Measurements from ENCODE around the gene RFNG.
A peak's percentile ranks its signal among the peaks of the same experiment; 100 is the strongest.

Gene RFNG

GRCh38 chr17:82096709-82097183 lies 45.1 kb upstream of the RFNG start:
- Histone ChIP-seq H3K36me3 (ENCODE audit: control insufficient read depth in 1 of 2, insufficient read depth in 2 of 2, low read length in 2 of 2) (peaks cover 43% of the 10 kb centered on the region in 2 experiments), H2BK12ac (ENCODE audit: low read length) (no peak overlapping the region), H3K14ac (ENCODE audit: low read length) (peak overlapping the region; percentile 81), H3K4me1 (ENCODE audit: control insufficient read depth in 1 of 2, insufficient read depth in 2 of 2, low read length in 2 of 2) (peaks cover 30 to 40% of the 10 kb centered on the region in 2 experiments), H2AK5ac (ENCODE audit: low read length) (peak overlapping the region; percentile 44), H2BK120ac (ENCODE audit: insufficient read depth, low read length, poor library complexity) (no peak overlapping the region), H3K9me3 (ENCODE audit: insufficient read depth, low read depth, low read length) (peaks cover 5% of the 10 kb centered on the region), H3K4me2 (ENCODE audit: low read length) (peak overlapping the region; percentile 95), H3K23ac (ENCODE audit: low read length) (no peak overlapping the region), H4K12ac (ENCODE audit: low read depth, low read length) (no peak overlapping the region), H4K8ac (ENCODE audit: low read depth, low read length) (no peak overlapping the region), H3K79me1 (ENCODE audit: low read length) (peaks cover 27% of the 10 kb centered on the region), H3K27me3 (ENCODE audit: insufficient read depth, low read length) (no peaks in the 10 kb centered on the region), H3K27ac (ENCODE audit: low read depth, low read length) (peak overlapping the region; percentile 87), H4K91ac (ENCODE audit: low read depth, low read length) (peak overlapping the region; percentile 81), H3K4ac (ENCODE audit: low read depth, low read length) (peak overlapping the region; percentile 92), H3K9ac (ENCODE audit: low read length) (peak overlapping the region; percentile 91), H3K4me3 (ENCODE audit: low read depth, low read length) (peak overlapping the region; percentile 88), H3K79me2 (ENCODE audit: control insufficient read depth, insufficient read depth, low read length, poor library complexity) (peaks cover 31% of the 10 kb centered on the region), H2AFZ (ENCODE audit: insufficient read depth, low read length, poor library complexity) (no peak overlapping the region), H2BK5ac (ENCODE audit: low read depth, low read length, poor library complexity) (peak overlapping the region; percentile 93), H3K18ac (ENCODE audit: low read length) (peak overlapping the region; percentile 82)
- WGBS (ENCODE audit: extremely low coverage, insufficient coverage, insufficient read length): no CpG with 5 or more reads among the region's 8 CpGs
- DNase-seq: no peak

- Histone ChIP-seq H3K9me3 (ENCODE audit: insufficient read depth, low read depth, low read length) (peaks cover 5% of the 10 kb centered on the region), H3K27me3 (ENCODE audit: insufficient read depth, low read length) (no peaks in the 10 kb centered on the region), H4K12ac (ENCODE audit: low read depth, low read length) (no peak overlapping the region), H3K4me1 (ENCODE audit: control insufficient read depth in 1 of 2, insufficient read depth in 2 of 2, low read length in 2 of 2) (peaks cover 30 to 34% of the 10 kb centered on the region in 2 experiments), H4K91ac (ENCODE audit: low read depth, low read length) (no peak overlapping the region), H2BK120ac (ENCODE audit: insufficient read depth, low read length, poor library complexity) (no peak overlapping the region), H3K4me2 (ENCODE audit: low read length) (peak overlapping the region; percentile 95), H3K79me2 (ENCODE audit: control insufficient read depth, insufficient read depth, low read length, poor library complexity) (peaks cover 31% of the 10 kb centered on the region), H3K4ac (ENCODE audit: low read depth, low read length) (peak overlapping the region; percentile 92), H3K23ac (ENCODE audit: low read length) (no peak overlapping the region), H2AK5ac (ENCODE audit: low read length) (no peak overlapping the region), H4K8ac (ENCODE audit: low read depth, low read length) (no peak overlapping the region), H3K27ac (ENCODE audit: low read depth, low read length) (no peak overlapping the region), H3K36me3 (ENCODE audit: control insufficient read depth in 1 of 2, insufficient read depth in 2 of 2, low read length in 2 of 2) (peaks cover 50% of the 10 kb centered on the region in 2 experiments), H2BK5ac (ENCODE audit: low read depth, low read length, poor library complexity) (no peak overlapping the region), H2BK12ac (ENCODE audit: low read length) (no peak overlapping the region), H3K4me3 (ENCODE audit: low read depth, low read length) (peak overlapping the region; percentile 88), H3K9ac (ENCODE audit: low read length) (no peak overlapping the region), H3K14ac (ENCODE audit: low read length) (no peak overlapping the region), H2AFZ (ENCODE audit: insufficient read depth, low read length, poor library complexity) (no peak overlapping the region), H3K79me1 (ENCODE audit: low read length) (peaks cover 27% of the 10 kb centered on the region), H3K18ac (ENCODE audit: low read length) (peak overlapping the region; percentile 12)
- DNase-seq: peak; percentile 41 to 61
- no CpG with 5 or more reads among the region's 35 CpGs for WGBS (ENCODE audit: extremely low coverage, insufficient coverage, insufficient read length)
Observed at GRCh38 chr17:82095777-82096708, 44.4 kb upstream of the RFNG start.

- Histone ChIP-seq H3K79me2 (ENCODE audit: control insufficient read depth, insufficient read depth, low read length, poor library complexity) (peaks cover 31% of the 10 kb centered on the region), H3K23ac (ENCODE audit: low read length) (no peak overlapping the region), H4K91ac (ENCODE audit: low read depth, low read length) (no peak overlapping the region), H2BK12ac (ENCODE audit: low read length) (no peak overlapping the region), H4K12ac (ENCODE audit: low read depth, low read length) (no peak overlapping the region), H3K9ac (ENCODE audit: low read length) (no peak overlapping the region), H3K4ac (ENCODE audit: low read depth, low read length) (peak overlapping the region; percentile 1), H3K4me1 (ENCODE audit: control insufficient read depth in 1 of 2, insufficient read depth in 2 of 2, low read length in 2 of 2) (peaks cover 26 to 30% of the 10 kb centered on the region in 2 experiments), H3K4me2 (ENCODE audit: low read length) (peak overlapping the region; percentile 95), H2AFZ (ENCODE audit: insufficient read depth, low read length, poor library complexity) (no peak overlapping the region), H2BK5ac (ENCODE audit: low read depth, low read length, poor library complexity) (no peak overlapping the region), H3K27ac (ENCODE audit: low read depth, low read length) (no peak overlapping the region), H2AK5ac (ENCODE audit: low read length) (no peak overlapping the region), H3K27me3 (ENCODE audit: insufficient read depth, low read length) (no peaks in the 10 kb centered on the region), H3K18ac (ENCODE audit: low read length) (no peak overlapping the region), H3K9me3 (ENCODE audit: insufficient read depth, low read depth, low read length) (peaks cover 5% of the 10 kb centered on the region), H4K8ac (ENCODE audit: low read depth, low read length) (no peak overlapping the region), H3K36me3 (ENCODE audit: control insufficient read depth in 1 of 2, insufficient read depth in 2 of 2, low read length in 2 of 2) (peaks cover 59% of the 10 kb centered on the region in 2 experiments), H3K14ac (ENCODE audit: low read length) (no peak overlapping the region), H2BK120ac (ENCODE audit: insufficient read depth, low read length, poor library complexity) (no peak overlapping the region), H3K4me3 (ENCODE audit: low read depth, low read length) (no peak overlapping the region), H3K79me1 (ENCODE audit: low read length) (peaks cover 27% of the 10 kb centered on the region)
- no peak for DNase-seq
- WGBS (ENCODE audit: extremely low coverage, insufficient coverage, insufficient read length): no CpG with 5 or more reads among the region's 37 CpGs
Observed at GRCh38 chr17:82094931-82095776, 43.5 kb upstream of the RFNG start.

GRCh38 chr17:82092995-82093751 lies 41.6 kb upstream of the RFNG start:
- H2AK5ac ChIP-seq (ENCODE audit: low read length): no peak overlapping the region
- H3K4me1 ChIP-seq (ENCODE audit: control insufficient read depth in 1 of 2, insufficient read depth in 2 of 2, low read length in 2 of 2): peaks cover 15 to 20% of the 10 kb centered on the region in 2 experiments
- H3K9ac ChIP-seq (ENCODE audit: low read length): no peak overlapping the region
- no peak overlapping the region for H2BK12ac ChIP-seq (ENCODE audit: low read length)
- H2AFZ ChIP-seq (ENCODE audit: insufficient read depth, low read length, poor library complexity): no peak overlapping the region
- H3K36me3 ChIP-seq (ENCODE audit: control insufficient read depth in 1 of 2, insufficient read depth in 2 of 2, low read length in 2 of 2): peaks cover 79% of the 10 kb centered on the region in 2 experiments
- no peak overlapping the region for H4K91ac ChIP-seq (ENCODE audit: low read depth, low read length)
- no peak overlapping the region for H4K12ac ChIP-seq (ENCODE audit: low read depth, low read length)
- no CpG with 5 or more reads among the region's 40 CpGs for WGBS (ENCODE audit: extremely low coverage, insufficient coverage, insufficient read length)
- no peak overlapping the region for H3K4me3 ChIP-seq (ENCODE audit: low read depth, low read length)
- no peak overlapping the region for H3K23ac ChIP-seq (ENCODE audit: low read length)
- H3K4me2 ChIP-seq (ENCODE audit: low read length): no peak overlapping the region
- H3K9me3 ChIP-seq (ENCODE audit: insufficient read depth, low read depth, low read length): peaks cover 5% of the 10 kb centered on the region
- H4K8ac ChIP-seq (ENCODE audit: low read depth, low read length): no peak overlapping the region
- H3K4ac ChIP-seq (ENCODE audit: low read depth, low read length): no peak overlapping the region
- H3K27me3 ChIP-seq (ENCODE audit: insufficient read depth, low read length): no peaks in the 10 kb centered on the region
- H3K27ac ChIP-seq (ENCODE audit: low read depth, low read length): no peak overlapping the region
- no peak overlapping the region for H3K14ac ChIP-seq (ENCODE audit: low read length)
- no peak overlapping the region for H2BK5ac ChIP-seq (ENCODE audit: low read depth, low read length, poor library complexity)
- H3K18ac ChIP-seq (ENCODE audit: low read length): no peak overlapping the region
- no peak overlapping the region for H2BK120ac ChIP-seq (ENCODE audit: insufficient read depth, low read length, poor library complexity)
- no peak for DNase-seq
- H3K79me2 ChIP-seq (ENCODE audit: control insufficient read depth, insufficient read depth, low read length, poor library complexity): peaks cover 23% of the 10 kb centered on the region
- peaks cover 14% of the 10 kb centered on the region for H3K79me1 ChIP-seq (ENCODE audit: low read length)

All from trophoblast cell (in vitro differentiated cells and primary cell).